K562 (cell line): ENCODE results near the gene SF3B1. TPM values are rescaled to one million over a fixed set of nuclear protein-coding genes. Genes with fewer than 3 reads are reported as not detected.
A peak's percentile ranks its signal among the peaks of the same experiment; 100 is the strongest.

Experiments
- ADNP ChIP-seq: fragments of 200-800 bp; sonication (Bioruptor generic); IDR thresholded peaks from 2 replicates; pipeline ENCODE4 v1.6.1; 2016; ENCODE audit warnings: missing genetic modification characterization, missing compliant biosample characterization
- FOXK1 ChIP-seq: sonication (generic); formaldehyde crosslinking; IDR thresholded peaks from 2 replicates; pipeline ENCODE4 v1.8.0; 2022; ENCODE audit warnings: missing genetic modification reagents, mild to moderate bottlenecking, borderline replicate concordance
- MED1 ChIP-seq: sonication (generic); formaldehyde crosslinking; IDR thresholded peaks from 2 replicates; pipeline ENCODE4 v1.8.1; 2023; ENCODE audit warnings: missing genetic modification reagents, borderline replicate concordance
- NFE2 ChIP-seq: IDR thresholded peaks from 2 replicates; pipeline ENCODE4 v1.6.1; 2014; ENCODE audit warnings: antibody characterized with exemption, low read depth
- POU5F1 ChIP-seq: fragments of 150-350 bp; IDR thresholded peaks from 2 replicates; pipeline ENCODE4 v1.6.1; 2014; ENCODE audit warnings: borderline replicate concordance, low read length, low read depth, mild to moderate bottlenecking; ENCODE audit not compliant: partially characterized antibody
- SMARCE1 ChIP-seq: fragments of 450-650 bp; IDR thresholded peaks from 2 replicates; pipeline ENCODE4 v1.7.1; 2016; ENCODE audit warnings: mild to moderate bottlenecking
- SOX6 ChIP-seq: fragments of 450-650 bp; IDR thresholded peaks from 2 replicates; pipeline ENCODE4 v1.6.1; 2014; ENCODE audit warnings: mild to moderate bottlenecking
- STAT5A ChIP-seq: IDR thresholded peaks from 2 replicates; pipeline ENCODE4 v1.6.1; 2012; ENCODE audit warnings: low read length, inconsistent platforms, borderline replicate concordance
- XRCC3 ChIP-seq: fragments of 450-650 bp; IDR thresholded peaks from 2 replicates; pipeline ENCODE4 v1.6.1; 2017; ENCODE audit warnings: mild to moderate bottlenecking, moderate library complexity
- ZNF57 ChIP-seq: fragments of 450-650 bp; formaldehyde crosslinking; IDR thresholded peaks from 2 replicates; pipeline ENCODE4 v1.4.0; 2020; ENCODE audit warnings: mild to moderate bottlenecking, moderate library complexity
- ZNF639 ChIP-seq, 2 experiments: fragments of 200-800 bp in 1 of 2; sonication (Bioruptor generic) in 1 of 2; sonication (generic) in 1 of 2; formaldehyde crosslinking in 1 of 2; IDR thresholded peaks in 1 of 2; conservative IDR thresholded peaks in 1 of 2; 2 replicates each; pipeline versions ENCODE4 v1.5.0 to v1.6.1; 2016 to 2020; ENCODE audit warnings: missing compliant biosample characterization in 1 of 2, missing genetic modification characterization in 1 of 2, missing genetic modification reagents in 1 of 2
- ZNF696 ChIP-seq: fragments of 250-450 bp; sonication (Bioruptor Pico); conservative IDR thresholded peaks from 2 replicates; pipeline ENCODE4 v1.4.0; 2020; ENCODE audit warnings: mild to moderate bottlenecking, moderate library complexity
- polyA plus RNA-seq, 8 experiments: library from polyadenylated mRNA; depleted of rRNA in 4 of 8; stranded (reverse) in 5 of 8; unstranded in 3 of 8; fragments of >200 nt; fragmentation: Nextera tagmentation in 2 of 8; fragmentation: Illumina TruSeq in 1 of 8; extraction: Ambion mirVana in 2 of 8; extraction: Trizol in 1 of 8; gene quantifications; 2 replicates each; pipeline versions ENCODE4 v1.2.1 to v1.2.3, GENCODE V29; 2011 to 2014; ENCODE audit warnings: inconsistent platforms in 1 of 8, missing spikeins in 1 of 8
- total RNA-seq, 7 experiments: library from RNA; depleted of rRNA in 6 of 7; stranded (reverse); fragments of >200 nt in 6 of 7; fragmentation: Illumina TruSeq in 2 of 7; extraction: Trizol in 2 of 7; gene quantifications; 2 replicates each; pipeline versions ENCODE4 v1.2.1 to v1.2.3, GENCODE V29; 2011 to 2021; ENCODE audit warnings: low replicate concordance in 1 of 7
- TF ChIP-seq, protein P1 (sequence below): sonication (generic); formaldehyde crosslinking; IDR thresholded peaks from 2 replicates; pipeline ENCODE4 v1.8.0; 2023; ENCODE audit warnings: missing genetic modification reagents, mild to moderate bottlenecking, borderline replicate concordance
- TF ChIP-seq, protein P2 (sequence below): sonication (generic); formaldehyde crosslinking; IDR thresholded peaks from 2 replicates; pipeline ENCODE4 v1.9.0; 2022; ENCODE audit warnings: mild to moderate bottlenecking, missing genetic modification reagents
- TF ChIP-seq, protein P3 (sequence below): fragments of 250-450 bp; sonication (Bioruptor Pico); IDR thresholded peaks from 2 replicates; pipeline ENCODE4 v1.8.0; 2022; ENCODE audit warnings: moderate library complexity, mild to moderate bottlenecking, inconsistent platforms
- TF ChIP-seq, protein P4 (sequence below): fragments of 450-650 bp; IDR thresholded peaks from 2 replicates; pipeline ENCODE4 v1.7.1; 2018; ENCODE audit warnings: mild to moderate bottlenecking, low read depth; ENCODE audit not compliant: partially characterized antibody

The SF3B1 gene
- total and polyA plus RNA-seq, 9 of the 15 experiments (the other 6 are each of a cell fraction or from before 2014, with no cell fraction given): 96.2 to 377 (median 177) TPM

DNA sequence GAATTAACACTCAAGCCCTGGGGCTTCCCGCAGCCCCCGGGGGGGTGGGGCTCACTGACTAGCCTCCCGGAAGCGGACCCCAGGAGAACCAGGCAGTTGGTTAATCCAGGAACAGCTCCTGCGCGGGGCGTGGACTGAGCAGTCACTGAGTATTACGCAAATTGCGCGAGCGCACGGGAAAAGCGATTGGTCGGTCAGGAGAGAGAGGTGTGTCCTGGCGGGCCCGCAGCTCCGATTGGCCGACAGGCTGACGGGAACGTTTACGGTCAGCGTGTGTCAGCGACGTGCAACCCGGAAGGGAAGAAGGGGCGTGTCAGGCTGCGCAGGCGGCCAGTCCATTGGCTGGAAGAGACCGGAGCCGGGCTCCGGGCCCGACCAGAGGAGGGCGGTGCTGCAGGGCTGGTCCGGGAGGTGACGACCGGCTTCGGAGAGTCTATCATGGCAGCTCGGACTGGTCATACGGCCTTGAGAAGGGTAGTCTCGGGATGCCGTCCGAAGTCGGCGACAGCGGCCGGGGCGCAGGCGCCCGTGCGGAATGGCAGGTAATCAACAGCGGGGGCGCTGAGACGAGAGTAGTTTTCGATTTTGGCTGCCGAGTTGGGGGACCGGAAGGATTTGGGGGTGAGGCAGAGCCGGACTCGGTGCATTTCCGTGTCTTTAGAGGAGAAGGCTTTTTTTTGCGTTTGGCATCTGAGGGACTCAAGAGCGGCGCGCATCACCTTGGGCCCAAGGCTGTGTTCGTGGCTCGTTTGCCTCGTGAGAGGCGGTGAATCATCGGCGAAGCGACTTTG lies 18.5 kb upstream of the SF3B1 start, which contains the start of gene COQ10B (continued):
- TF ChIP-seq ZNF639 (CRISPR knock-in tag; conservative IDR thresholded peaks at IDR 0.05 in 1 of 2, IDR thresholded peaks at IDR 0.05 in 1 of 2): 0 out of 4 replicates have a peak, but pooled peaks of 1 of the 2 experiments have one; percentile 47
- no peak for TF ChIP-seq SOX6
- no peak for TF ChIP-seq MED1 (CRISPR knock-in tag)
- TF ChIP-seq FOXK1 (CRISPR knock-in tag): 0 out of 2 replicates have a peak, but pooled peaks have one; percentile 20
- TF ChIP-seq ZNF696: no peak
- TF ChIP-seq, protein P1, sequence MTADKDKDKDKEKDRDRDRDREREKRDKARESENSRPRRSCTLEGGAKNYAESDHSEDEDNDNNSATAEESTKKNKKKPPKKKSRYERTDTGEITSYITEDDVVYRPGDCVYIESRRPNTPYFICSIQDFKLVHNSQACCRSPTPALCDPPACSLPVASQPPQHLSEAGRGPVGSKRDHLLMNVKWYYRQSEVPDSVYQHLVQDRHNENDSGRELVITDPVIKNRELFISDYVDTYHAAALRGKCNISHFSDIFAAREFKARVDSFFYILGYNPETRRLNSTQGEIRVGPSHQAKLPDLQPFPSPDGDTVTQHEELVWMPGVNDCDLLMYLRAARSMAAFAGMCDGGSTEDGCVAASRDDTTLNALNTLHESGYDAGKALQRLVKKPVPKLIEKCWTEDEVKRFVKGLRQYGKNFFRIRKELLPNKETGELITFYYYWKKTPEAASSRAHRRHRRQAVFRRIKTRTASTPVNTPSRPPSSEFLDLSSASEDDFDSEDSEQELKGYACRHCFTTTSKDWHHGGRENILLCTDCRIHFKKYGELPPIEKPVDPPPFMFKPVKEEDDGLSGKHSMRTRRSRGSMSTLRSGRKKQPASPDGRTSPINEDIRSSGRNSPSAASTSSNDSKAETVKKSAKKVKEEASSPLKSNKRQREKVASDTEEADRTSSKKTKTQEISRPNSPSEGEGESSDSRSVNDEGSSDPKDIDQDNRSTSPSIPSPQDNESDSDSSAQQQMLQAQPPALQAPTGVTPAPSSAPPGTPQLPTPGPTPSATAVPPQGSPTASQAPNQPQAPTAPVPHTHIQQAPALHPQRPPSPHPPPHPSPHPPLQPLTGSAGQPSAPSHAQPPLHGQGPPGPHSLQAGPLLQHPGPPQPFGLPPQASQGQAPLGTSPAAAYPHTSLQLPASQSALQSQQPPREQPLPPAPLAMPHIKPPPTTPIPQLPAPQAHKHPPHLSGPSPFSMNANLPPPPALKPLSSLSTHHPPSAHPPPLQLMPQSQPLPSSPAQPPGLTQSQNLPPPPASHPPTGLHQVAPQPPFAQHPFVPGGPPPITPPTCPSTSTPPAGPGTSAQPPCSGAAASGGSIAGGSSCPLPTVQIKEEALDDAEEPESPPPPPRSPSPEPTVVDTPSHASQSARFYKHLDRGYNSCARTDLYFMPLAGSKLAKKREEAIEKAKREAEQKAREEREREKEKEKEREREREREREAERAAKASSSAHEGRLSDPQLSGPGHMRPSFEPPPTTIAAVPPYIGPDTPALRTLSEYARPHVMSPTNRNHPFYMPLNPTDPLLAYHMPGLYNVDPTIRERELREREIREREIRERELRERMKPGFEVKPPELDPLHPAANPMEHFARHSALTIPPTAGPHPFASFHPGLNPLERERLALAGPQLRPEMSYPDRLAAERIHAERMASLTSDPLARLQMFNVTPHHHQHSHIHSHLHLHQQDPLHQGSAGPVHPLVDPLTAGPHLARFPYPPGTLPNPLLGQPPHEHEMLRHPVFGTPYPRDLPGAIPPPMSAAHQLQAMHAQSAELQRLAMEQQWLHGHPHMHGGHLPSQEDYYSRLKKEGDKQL: no peak
- no peak for TF ChIP-seq POU5F1
- no peak for TF ChIP-seq XRCC3
- TF ChIP-seq, protein P2, sequence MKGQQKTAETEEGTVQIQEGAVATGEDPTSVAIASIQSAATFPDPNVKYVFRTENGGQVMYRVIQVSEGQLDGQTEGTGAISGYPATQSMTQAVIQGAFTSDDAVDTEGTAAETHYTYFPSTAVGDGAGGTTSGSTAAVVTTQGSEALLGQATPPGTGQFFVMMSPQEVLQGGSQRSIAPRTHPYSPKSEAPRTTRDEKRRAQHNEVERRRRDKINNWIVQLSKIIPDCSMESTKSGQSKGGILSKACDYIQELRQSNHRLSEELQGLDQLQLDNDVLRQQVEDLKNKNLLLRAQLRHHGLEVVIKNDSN (CRISPR knock-in tag): no peak
- TF ChIP-seq, protein P3, sequence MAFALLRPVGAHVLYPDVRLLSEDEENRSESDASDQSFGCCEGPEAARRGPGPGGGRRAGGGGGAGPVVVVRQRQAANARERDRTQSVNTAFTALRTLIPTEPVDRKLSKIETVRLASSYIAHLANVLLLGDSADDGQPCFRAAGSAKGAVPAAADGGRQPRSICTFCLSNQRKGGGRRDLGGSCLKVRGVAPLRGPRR (CRISPR knock-in tag): no peak
- TF ChIP-seq, protein P4, sequence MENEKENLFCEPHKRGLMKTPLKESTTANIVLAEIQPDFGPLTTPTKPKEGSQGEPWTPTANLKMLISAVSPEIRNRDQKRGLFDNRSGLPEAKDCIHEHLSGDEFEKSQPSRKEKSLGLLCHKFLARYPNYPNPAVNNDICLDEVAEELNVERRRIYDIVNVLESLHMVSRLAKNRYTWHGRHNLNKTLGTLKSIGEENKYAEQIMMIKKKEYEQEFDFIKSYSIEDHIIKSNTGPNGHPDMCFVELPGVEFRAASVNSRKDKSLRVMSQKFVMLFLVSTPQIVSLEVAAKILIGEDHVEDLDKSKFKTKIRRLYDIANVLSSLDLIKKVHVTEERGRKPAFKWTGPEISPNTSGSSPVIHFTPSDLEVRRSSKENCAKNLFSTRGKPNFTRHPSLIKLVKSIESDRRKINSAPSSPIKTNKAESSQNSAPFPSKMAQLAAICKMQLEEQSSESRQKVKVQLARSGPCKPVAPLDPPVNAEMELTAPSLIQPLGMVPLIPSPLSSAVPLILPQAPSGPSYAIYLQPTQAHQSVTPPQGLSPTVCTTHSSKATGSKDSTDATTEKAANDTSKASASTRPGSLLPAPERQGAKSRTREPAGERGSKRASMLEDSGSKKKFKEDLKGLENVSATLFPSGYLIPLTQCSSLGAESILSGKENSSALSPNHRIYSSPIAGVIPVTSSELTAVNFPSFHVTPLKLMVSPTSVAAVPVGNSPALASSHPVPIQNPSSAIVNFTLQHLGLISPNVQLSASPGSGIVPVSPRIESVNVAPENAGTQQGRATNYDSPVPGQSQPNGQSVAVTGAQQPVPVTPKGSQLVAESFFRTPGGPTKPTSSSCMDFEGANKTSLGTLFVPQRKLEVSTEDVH: peak; percentile 57
- no peak for TF ChIP-seq STAT5A
- TF ChIP-seq ADNP: no peak
- TF ChIP-seq SMARCE1: peak; percentile 42
- TF ChIP-seq ZNF57: no peak
- TF ChIP-seq NFE2: no peak
